IMR-90 (cell line): ENCODE results near the gene TTC29.
"Not testable (repeated sequence)": the region's sequence is repeated elsewhere in the genome, so short reads cannot be mapped to it uniquely, and the experiment has no call there.

Experiments
- CTCF ChIP-seq: conservative IDR thresholded peaks from 2 replicates; pipeline ENCODE4 v1.5.1; 2012; ENCODE audit warnings: mild to moderate bottlenecking, low read depth, low read length, improper control_type of control experiment
- FOS ChIP-seq: fragments of 150-350 bp; IDR thresholded peaks from 2 replicates; pipeline ENCODE4 v1.6.1; 2016; ENCODE audit warnings: low read depth, low read length

- not testable (repeated sequence) for TF ChIP-seq CTCF, FOS
These were observed 222.1 kb downstream of the TTC29 start for GRCh38 chr4:146723519-146723918.
